SH-SY5Y (cell line): ENCODE data around the gene ROR1.

Source experiments
- GATA2 ChIP-seq: IDR thresholded peaks from 2 replicates; pipeline ENCODE4 v1.6.1; 2011; ENCODE audit warnings: mild to moderate bottlenecking, low read depth, low read length
- GATA3 ChIP-seq: IDR thresholded peaks from 2 replicates; pipeline ENCODE4 v1.6.1; 2011; ENCODE audit warnings: low read depth, mild to moderate bottlenecking, low read length, moderate library complexity

- no peak for TF ChIP-seq GATA3
- no peak for TF ChIP-seq GATA2
These were observed 134.2 kb downstream of the ROR1 start for GRCh38 chr1:63908016-63908415.
